Endothelial cell of umbilical vein (primary cell): ENCODE results near the gene DLGAP1. TPM values are rescaled to one million over a fixed set of nuclear protein-coding genes. Genes with fewer than 3 reads are reported as not detected.

Experiments
- BruUV-seq: library from RNA; stranded (reverse); fragments of 400-500 nt; replicated peaks from 2 replicates; lab custom pipeline; 2021; lab: Mats Ljungman, UMichigan
- CTCF ChIA-PET: fragments of 300-600, 350-600 bp; sonication (Branson Sonifier 250); formaldehyde crosslinking; loops from one replicate; lab custom pipeline; 2021; ENCODE audit warnings: antibody characterized with exemption, inconsistent platforms; lab: Charles Lee
- POLR2A ChIA-PET: fragments of 300-600, 350-600 bp; sonication (Branson Sonifier 250); formaldehyde crosslinking; loops from one replicate; lab custom pipeline; 2021; ENCODE audit warnings: antibody characterized with exemption, inconsistent platforms; lab: Charles Lee
- DNase-seq: peaks from one replicate; pipeline ENCODE4 v3.0.0-alpha.2; 2011; ENCODE audit warnings: low read depth, low spot score
- FAIRE-seq: peaks from 2 replicates; lab custom pipeline; 2011; peaks lifted over from hg19 to GRCh38; lab: Jason Lieb, UNC
- H2AFZ ChIP-seq: 2 replicates; pipeline ENCODE4 v1.6.0; 2012; ENCODE audit warnings: low read depth, low read length, control low read depth, inconsistent platforms
- H3K27ac ChIP-seq: 2 replicates; pipeline ENCODE4 v1.5.1; 2011; ENCODE audit warnings: low read depth, mild to moderate bottlenecking, control low read depth, low read length, moderate library complexity; ENCODE audit not compliant: insufficient read depth
- H3K27me3 ChIP-seq, 2 experiments: 2 replicates each; pipeline versions ENCODE4 v1.6.0 to v1.6.1; 2011; ENCODE audit warnings: low read length in 2 of 2, mixed read lengths in 1 of 2; ENCODE audit not compliant: control insufficient read depth in 2 of 2, insufficient read depth in 2 of 2
- H3K36me3 ChIP-seq, 2 experiments: 2 replicates in 1 of 2; 3 replicates in 1 of 2; pipeline ENCODE4 v1.5.1; 2011; ENCODE audit warnings: low read length in 2 of 2, mild to moderate bottlenecking in 1 of 2, moderate library complexity in 1 of 2; ENCODE audit not compliant: control insufficient read depth in 2 of 2, insufficient read depth in 2 of 2; ENCODE audit errors: extremely low read depth in 1 of 2
- H3K4me1 ChIP-seq: 3 replicates; pipeline ENCODE4 v1.5.1; 2011; ENCODE audit warnings: mild to moderate bottlenecking, low read length; ENCODE audit not compliant: control insufficient read depth, insufficient read depth; ENCODE audit errors: extremely low read depth
- H3K4me2 ChIP-seq: 2 replicates; pipeline ENCODE4 v1.6.1; 2011; ENCODE audit warnings: low read length, control low read depth, mixed read lengths; ENCODE audit not compliant: insufficient read depth
- H3K4me3 ChIP-seq, 3 experiments: fragments of 200-600 bp in 1 of 3; sonication (generic), shearing (Covaris generic) in 1 of 3; replicated peaks in 1 of 3; 2 replicates each; pipeline ENCODE4 v1.5.1; 2011 to 2016; ENCODE audit warnings: control low read depth in 3 of 3, low read length in 3 of 3, mild to moderate bottlenecking in 2 of 3, inconsistent platforms in 1 of 3, low read depth in 1 of 3, moderate library complexity in 1 of 3; ENCODE audit not compliant: insufficient read depth in 1 of 3
- H3K79me2 ChIP-seq: 2 replicates; pipeline ENCODE4 v1.6.0; 2012; ENCODE audit warnings: low read length, inconsistent platforms; ENCODE audit not compliant: control insufficient read depth, insufficient read depth
- H3K9ac ChIP-seq: replicated peaks from 2 replicates; pipeline ENCODE3; 2011; ENCODE audit warnings: low read length, control low read depth; ENCODE audit not compliant: insufficient read depth; ENCODE audit errors: extremely low read depth
- H3K9me1 ChIP-seq: replicated peaks from 3 replicates; pipeline ENCODE4 v1.6.0; 2011; ENCODE audit warnings: mild to moderate bottlenecking, low read length; ENCODE audit not compliant: control insufficient read depth, insufficient read depth; ENCODE audit errors: extremely low read depth
- H3K9me3 ChIP-seq: replicated peaks from 2 replicates; pipeline ENCODE4 v1.5.1; 2012; ENCODE audit warnings: low read length, inconsistent platforms; ENCODE audit not compliant: control insufficient read depth, insufficient read depth
- H4K20me1 ChIP-seq: replicated peaks from 2 replicates; pipeline ENCODE3; 2011; ENCODE audit warnings: mild to moderate bottlenecking, low read length; ENCODE audit not compliant: control insufficient read depth, insufficient read depth; ENCODE audit errors: extremely low read depth
- CTCF ChIP-seq, 2 donors: IDR thresholded peaks; 1 replicate in 1 of 2; 2 replicates in 1 of 2; pipeline ENCODE4 v1.5.1; 2011; ENCODE audit warnings: low read length in 2 of 2, mild to moderate bottlenecking in 2 of 2, moderate library complexity in 2 of 2, control low read depth in 1 of 2, inconsistent platforms in 1 of 2, low read depth in 1 of 2; ENCODE audit not compliant: insufficient read depth in 1 of 2; ENCODE audit errors: extremely low read depth in 1 of 2
- EZH2 ChIP-seq: IDR thresholded peaks from 2 replicates; pipeline ENCODE4 v1.6.1; 2012; ENCODE audit warnings: borderline replicate concordance, low read depth, mild to moderate bottlenecking, moderate library complexity, low read length, inconsistent platforms; ENCODE audit not compliant: severe bottlenecking
- FOS ChIP-seq: IDR thresholded peaks from 2 replicates; pipeline ENCODE4 v1.6.1; 2011; ENCODE audit warnings: mild to moderate bottlenecking, low read length, moderate library complexity, borderline replicate concordance; ENCODE audit not compliant: insufficient read depth
- JUN ChIP-seq: IDR thresholded peaks from 2 replicates; pipeline ENCODE4 v1.6.1; 2011; ENCODE audit warnings: borderline replicate concordance, low read depth; ENCODE audit not compliant: insufficient read length, insufficient read depth
- MAX ChIP-seq: IDR thresholded peaks from 2 replicates; pipeline ENCODE4 v1.6.1; 2011; ENCODE audit not compliant: insufficient read depth, insufficient read length
- MYC ChIP-seq: IDR thresholded peaks from one replicate; pipeline ENCODE4 v1.6.1; 2011; ENCODE audit warnings: mild to moderate bottlenecking, low read depth, low read length
- POLR2A ChIP-seq: IDR thresholded peaks from 2 replicates; pipeline ENCODE4 v1.6.1; 2012; ENCODE audit warnings: low read depth, mild to moderate bottlenecking, control low read depth, low read length
- POLR2AphosphoS5 ChIP-seq: IDR thresholded peaks from 2 replicates; pipeline ENCODE4 v1.6.1; 2012; ENCODE audit warnings: low read depth, mild to moderate bottlenecking, control low read depth, low read length, moderate library complexity; ENCODE audit not compliant: insufficient read depth
- dilution Hi-C: fragments of 300-500 bp; cut with MboI; formaldehyde crosslinking; loops from one replicate; pipeline ENCODE4 v1.15.0; 2019; ENCODE audit warnings: low sequenced_read_pairs; ENCODE audit not compliant: extremely low pct_ligation_motif_present
- intact Hi-C: fragments of 100-400 bp; cut with micrococcal nuclease; formaldehyde crosslinking; loops from one replicate; pipeline ENCODE4 v1.10.0; 2022
- polyA plus RNA-seq, 4 experiments: library from polyadenylated mRNA; depleted of rRNA in 3 of 4; stranded (reverse) in 3 of 4; unstranded in 1 of 4; fragments of >200 nt; gene quantifications; 2 replicates each; pipeline versions ENCODE4 v1.2.1 to v1.2.3, GENCODE V29; 2011 to 2012; ENCODE audit warnings: missing spikeins in 1 of 4
- total RNA-seq: library from RNA; stranded (reverse); gene quantifications from 2 replicates; pipeline ENCODE4 v1.2.3, GENCODE V29; 2021

Gene DLGAP1
- total and polyA plus RNA-seq, 2 donors (not counting 3 experiments of a cell fraction or from before 2014, with no cell fraction given), result 0.04 TPM; not detected in 1

GRCh38 chr18:4241090-4241617, 214.0 kb downstream of the DLGAP1 start:
- no TSS peak for BruUV-seq
- no peak overlapping the region for H3K27ac ChIP-seq
- no peaks in the 10 kb centered on the region for H4K20me1 ChIP-seq
- no peaks in the 10 kb centered on the region for H3K27me3 ChIP-seq
- no peaks in the 10 kb centered on the region for H3K36me3 ChIP-seq
- DNase-seq (no peak), FAIRE-seq (no peak)
- no peak overlapping the region for H3K4me2 ChIP-seq
- H3K9me1 ChIP-seq, result no peaks in the 10 kb centered on the region
- H3K4me1 ChIP-seq, result no peaks in the 10 kb centered on the region
- no peak overlapping the region for H3K9ac ChIP-seq
- no peak for TF ChIP-seq JUN
- no peak overlapping the region for H2AFZ ChIP-seq
- no peaks in the 10 kb centered on the region for H3K79me2 ChIP-seq
- dilution Hi-C loops, result no loop called here
- H3K4me3 ChIP-seq, result no peak overlapping the region
- intact Hi-C loops, result no loop called here
- H3K9me3 ChIP-seq, result no peaks in the 10 kb centered on the region
- ChIA-PET POLR2A (no interaction called here), CTCF (no interaction called here)

GRCh38 chr18:4238966-4239365, 216.1 kb downstream of the DLGAP1 start:
- Histone ChIP-seq H3K4me3 (no peak overlapping the region), H3K9me1 (no peaks in the 10 kb centered on the region), H3K79me2 (no peaks in the 10 kb centered on the region), H3K4me1 (no peaks in the 10 kb centered on the region), H3K36me3 (no peaks in the 10 kb centered on the region), H3K4me2 (no peak overlapping the region), H3K9ac (no peak overlapping the region), H3K27ac (no peak overlapping the region), H3K27me3 (no peaks in the 10 kb centered on the region), H2AFZ (no peak overlapping the region), H4K20me1 (no peaks in the 10 kb centered on the region), H3K9me3 (no peaks in the 10 kb centered on the region)
- intact Hi-C loops, result no loop called here
- no TSS peak for BruUV-seq
- dilution Hi-C loops, result no loop called here
- DNase-seq (no peak), FAIRE-seq (no peak)
- POLR2A ChIA-PET, result no interaction called here
- CTCF ChIA-PET, result no interaction called here
- TF ChIP-seq MYC, result no peak
- TF ChIP-seq EZH2, result no peak
- TF ChIP-seq FOS, result no peak
- no peak for TF ChIP-seq JUN
- TF ChIP-seq POLR2A, result no peak
- no peak for TF ChIP-seq MAX
- TF ChIP-seq CTCF (IDR thresholded peaks at IDR 0.05; ENCODE audit: extremely low read depth in 1 of 2, insufficient read depth in 1 of 2, low read depth in 1 of 2, low read length in 2 of 2), result no peak
- no peak for TF ChIP-seq POLR2AphosphoS5
